ENCODE results near the gene PCSK4. TPM values are rescaled to one million over a fixed set of nuclear protein-coding genes. Genes with fewer than 3 reads are reported as not detected.
A peak's percentile ranks its signal among the peaks of the same experiment; 100 is the strongest.

Gene PCSK4
- total RNA-seq, 2 experiments from 2014 or later, result 8.3 to 13.0 TPM

- peak; percentile 56 for DNase-seq (ENCODE audit: low spot score)
- CTCF ChIA-PET (ENCODE audit: unreplicated experiment), result no interaction called here
- peak overlapping the region; percentile 12; the same call in 1 of the 2 replicates for H3K4me2 ChIP-seq (ENCODE audit: low read length)
- intact Hi-C loops (cut with micrococcal nuclease; ENCODE audit: unreplicated experiment), result no loop called here
- BruUV-seq (replicated peaks), result no TSS peak
- no peak overlapping the region for H3K27ac ChIP-seq (ENCODE audit: low read depth, low read length, poor library complexity, severe bottlenecking)
- no peak overlapping the region for H3K4me3 ChIP-seq (ENCODE audit: low read depth, low read length, poor library complexity, severe bottlenecking)
- no peaks in the 10 kb centered on the region for H3K4me1 ChIP-seq (ENCODE audit: insufficient read depth, low read length, poor library complexity, severe bottlenecking)
- H3K79me2 ChIP-seq (ENCODE audit: insufficient read depth, low read depth, low read length), result no peaks in the 10 kb centered on the region
- TF ChIP-seq EZH2phosphoT487 (IDR thresholded peaks at IDR 0.05; ENCODE audit: borderline replicate concordance, low read depth, low read length), result no peak
- no peak for TF ChIP-seq CTCF (conservative IDR thresholded peaks at IDR 0.05; ENCODE audit: low read length)
- H3K36me3 ChIP-seq (ENCODE audit: insufficient read depth, low read length), result no peaks in the 10 kb centered on the region
- H3K9me3 ChIP-seq (ENCODE audit: low read length), result no peaks in the 10 kb centered on the region
- H3K9me2 ChIP-seq (ENCODE audit: insufficient read depth, low read length), result no peaks in the 10 kb centered on the region
- no peaks in the 10 kb centered on the region for H4K20me1 ChIP-seq (ENCODE audit: insufficient read depth, low read length)
- H2AFZ ChIP-seq (ENCODE audit: low read length), result no peak overlapping the region; the same call in 1 of the 2 replicates
- POLR2A ChIA-PET, result no interaction called here
Measured at GRCh38 chr19:1516395-1516753, 26.2 kb upstream of the PCSK4 start.

DNA sequence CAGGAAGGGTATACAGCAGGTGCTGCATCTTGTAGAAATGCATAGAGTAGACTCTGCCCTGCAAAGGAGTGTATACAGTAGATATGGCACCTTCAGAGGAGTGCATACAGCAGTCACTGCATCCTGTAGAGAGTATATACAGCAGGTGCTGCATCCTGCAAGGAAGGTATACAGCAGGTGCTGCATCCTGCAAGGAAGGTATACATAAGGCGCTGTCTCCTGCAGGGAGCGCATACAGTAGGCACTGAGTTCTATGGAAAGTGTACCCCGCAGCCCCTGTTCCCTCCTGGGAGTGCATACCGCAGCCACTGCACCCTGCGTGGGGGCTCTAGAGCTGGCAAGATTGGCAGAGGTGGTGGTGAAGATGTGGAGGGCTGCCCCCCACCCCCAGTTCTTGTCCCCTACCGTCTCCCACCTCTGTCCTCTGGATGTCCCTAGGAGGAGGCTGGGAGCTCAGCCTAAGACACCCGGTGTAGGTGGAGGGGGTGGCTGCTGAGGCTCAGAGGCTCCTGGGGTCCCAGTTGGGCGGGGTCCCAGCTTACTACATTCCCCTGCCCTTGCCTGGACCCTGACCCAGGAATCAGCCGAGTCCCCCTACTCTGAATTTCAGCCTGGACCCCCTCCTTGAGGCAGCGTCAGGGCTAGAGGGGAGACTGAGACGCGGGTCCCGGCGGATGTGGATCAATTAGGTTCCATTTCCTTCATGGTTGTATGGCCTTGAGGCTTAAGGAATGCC is 25.0 kb upstream of the PCSK4 start:
- no peaks in the 10 kb centered on the region for H3K36me3 ChIP-seq (ENCODE audit: insufficient read depth, low read length)
- no peaks in the 10 kb centered on the region for H3K9me2 ChIP-seq (ENCODE audit: insufficient read depth, low read length)
- H3K9me3 ChIP-seq (ENCODE audit: low read length), result no peaks in the 10 kb centered on the region
- ChIA-PET POLR2A (interaction anchor here (0.7 kb wide), 1 partner anchor 485 kb away, joined by 5 read pairs; no protein-coding TSS in a partner anchor), CTCF (ENCODE audit: unreplicated experiment) (no interaction called here)
- H3K79me2 ChIP-seq (ENCODE audit: insufficient read depth, low read depth, low read length), result no peaks in the 10 kb centered on the region
- no peaks in the 10 kb centered on the region for H3K4me1 ChIP-seq (ENCODE audit: insufficient read depth, low read length, poor library complexity, severe bottlenecking)
- intact Hi-C loops (cut with micrococcal nuclease; ENCODE audit: unreplicated experiment), result no loop called here
- DNase-seq (ENCODE audit: low spot score), result no peak
- no peak overlapping the region for H3K27ac ChIP-seq (ENCODE audit: low read depth, low read length, poor library complexity, severe bottlenecking)
- no peak overlapping the region for H3K4me2 ChIP-seq (ENCODE audit: low read length)
- H4K20me1 ChIP-seq (ENCODE audit: insufficient read depth, low read length), result no peaks in the 10 kb centered on the region
- H2AFZ ChIP-seq (ENCODE audit: low read length), result no peak overlapping the region
- no TSS peak for BruUV-seq (replicated peaks)
- H3K4me3 ChIP-seq (ENCODE audit: low read depth, low read length, poor library complexity, severe bottlenecking), result no peak overlapping the region
- TF ChIP-seq EZH2phosphoT487 (IDR thresholded peaks at IDR 0.05; ENCODE audit: borderline replicate concordance, low read depth, low read length), result no peak
- no peak for TF ChIP-seq CTCF (conservative IDR thresholded peaks at IDR 0.05; ENCODE audit: low read length)

GRCh38 chr19:1514295-1514661 is 24.1 kb upstream of the PCSK4 start:
- H3K9me3 ChIP-seq (ENCODE audit: low read length), result no peaks in the 10 kb centered on the region
- H3K4me1 ChIP-seq (ENCODE audit: insufficient read depth, low read length, poor library complexity, severe bottlenecking), result no peaks in the 10 kb centered on the region
- no peaks in the 10 kb centered on the region for H3K79me2 ChIP-seq (ENCODE audit: insufficient read depth, low read depth, low read length)
- H2AFZ ChIP-seq (ENCODE audit: low read length), result no peak overlapping the region
- H3K4me2 ChIP-seq (ENCODE audit: low read length), result no peak overlapping the region
- no TSS peak for BruUV-seq (replicated peaks)
- intact Hi-C loops (cut with micrococcal nuclease; ENCODE audit: unreplicated experiment), result no loop called here
- no peaks in the 10 kb centered on the region for H3K9me2 ChIP-seq (ENCODE audit: insufficient read depth, low read length)
- ChIA-PET CTCF (ENCODE audit: unreplicated experiment) (no interaction called here), POLR2A (interaction anchor here (0.7 kb wide), 2 partner anchors 95 to 486 kb away, joined by 5 read pairs; no protein-coding TSS in a partner anchor)
- no peak overlapping the region for H3K27ac ChIP-seq (ENCODE audit: low read depth, low read length, poor library complexity, severe bottlenecking)
- no peaks in the 10 kb centered on the region for H4K20me1 ChIP-seq (ENCODE audit: insufficient read depth, low read length)
- no peak overlapping the region for H3K4me3 ChIP-seq (ENCODE audit: low read depth, low read length, poor library complexity, severe bottlenecking)
- no peaks in the 10 kb centered on the region for H3K36me3 ChIP-seq (ENCODE audit: insufficient read depth, low read length)
- no peak for DNase-seq (ENCODE audit: low spot score)
- TF ChIP-seq CTCF (conservative IDR thresholded peaks at IDR 0.05; ENCODE audit: low read length) (no peak), EZH2phosphoT487 (IDR thresholded peaks at IDR 0.05; ENCODE audit: borderline replicate concordance, low read depth, low read length) (no peak)

All from OCI-LY7 (cell line).